ENCODE results near the gene ADIPOR2.
"Not testable (repeated sequence)": the region's sequence is repeated elsewhere in the genome, so short reads cannot be mapped to it uniquely, and the experiment has no call there.

The ADIPOR2 gene

GRCh38 chr12:1666215-1666614, 24.7 kb upstream of the ADIPOR2 start:
- DNase-seq = no peak

- DNase-seq = no peak
Observed at GRCh38 chr12:1666685-1667162, 24.1 kb upstream of the ADIPOR2 start.

GRCh38 chr12:1668833-1669543, 21.9 kb upstream of the ADIPOR2 start:
- peak in 1 of 2 donors; percentile 67 for DNase-seq

GRCh38 chr12:1670358-1671268, 20.3 kb upstream of the ADIPOR2 start:
- DNase-seq = no peak

GRCh38 chr12:1676043-1676442, 14.8 kb upstream of the ADIPOR2 start:
- no peak for DNase-seq

GRCh38 chr12:1680804-1681492, 9.9 kb upstream of the ADIPOR2 start:
- no peak for DNase-seq

- DNase-seq = no peak
Observed at GRCh38 chr12:1681493-1681807, 9.4 kb upstream of the ADIPOR2 start.

GRCh38 chr12:1688086-1688710, 2.7 kb upstream of the ADIPOR2 start:
- no peak for DNase-seq

- peak in 1 of 2 donors; percentile 59 for DNase-seq
Observed at GRCh38 chr12:1691123-1692007, 495 bp downstream of the ADIPOR2 start.

GRCh38 chr12:1692226-1692625, 1.4 kb downstream of the ADIPOR2 start:
- no peak for DNase-seq

GRCh38 chr12:1692895-1693610, 2.2 kb downstream of the ADIPOR2 start:
- peak in 1 of 2 donors; percentile 20 for DNase-seq

- not testable (repeated sequence) for DNase-seq
Observed at GRCh38 chr12:1695097-1695496, 4.2 kb downstream of the ADIPOR2 start.

- DNase-seq = peak in 1 of 2 donors; percentile 19
Observed at GRCh38 chr12:1695886-1696670, 5.2 kb downstream of the ADIPOR2 start.

GRCh38 chr12:1696800-1697199, 5.9 kb downstream of the ADIPOR2 start:
- no peak for DNase-seq

- DNase-seq = no peak
Observed at GRCh38 chr12:1697271-1697670, 6.4 kb downstream of the ADIPOR2 start.

- no peak for DNase-seq
Observed at GRCh38 chr12:1698720-1699119, 7.8 kb downstream of the ADIPOR2 start.

GRCh38 chr12:1702713-1703112, 11.8 kb downstream of the ADIPOR2 start:
- DNase-seq = no peak

- peak in 1 of 2 donors; percentile 14 for DNase-seq
Observed at GRCh38 chr12:1703771-1704722, 13.2 kb downstream of the ADIPOR2 start.
